ENCODE data around the gene CHCHD4. TPM values are rescaled to one million over a fixed set of nuclear protein-coding genes. Genes with fewer than 3 reads are reported as not detected.
A peak's percentile ranks its signal among the peaks of the same experiment; 100 is the strongest.
"Not testable (repeated sequence)": the region's sequence is repeated elsewhere in the genome, so short reads cannot be mapped to it uniquely, and the experiment has no call there.

The CHCHD4 gene
- total RNA-seq, 2 experiments from 2014 or later: 23.3 TPM

DNA sequence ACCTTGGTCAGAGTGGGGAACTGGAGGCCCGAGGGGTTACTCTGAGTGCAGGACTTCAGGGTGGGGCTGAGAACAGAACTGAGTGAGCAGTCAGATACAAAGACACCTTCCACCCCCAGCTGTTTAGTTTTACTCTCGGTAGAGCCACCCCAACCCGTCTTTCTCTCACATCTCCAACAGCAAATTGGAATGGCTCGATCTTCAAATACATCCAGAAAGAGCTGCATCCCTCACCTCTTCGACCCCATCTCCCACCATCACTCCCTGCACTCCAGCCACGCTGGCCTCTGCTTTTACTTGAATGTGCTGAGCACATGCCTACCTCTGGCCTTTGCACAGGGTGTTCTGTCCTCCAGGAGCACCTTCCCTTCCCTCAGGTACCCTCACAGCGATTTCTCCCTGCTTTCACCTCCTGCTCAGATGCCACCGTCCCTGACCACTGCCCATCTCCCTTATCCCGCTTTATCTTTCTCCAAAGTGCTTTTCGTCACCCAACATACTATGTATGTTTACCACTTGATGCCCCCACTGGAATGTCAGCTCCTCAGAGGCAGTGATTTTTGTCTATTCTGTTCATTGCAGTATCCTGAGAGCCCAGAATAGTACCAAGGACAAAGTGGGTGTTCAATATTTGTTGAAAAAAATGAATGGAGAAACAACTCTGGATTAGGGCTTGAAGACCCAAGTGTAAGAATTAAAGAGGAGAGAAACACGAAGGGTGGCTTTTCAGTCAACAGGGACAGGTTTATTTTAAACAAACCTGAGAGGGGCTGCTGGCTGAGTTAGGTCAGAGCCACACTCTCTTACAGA, 4.4 kb downstream of the CHCHD4 start:
- ATAC-seq: no peak
- H3K9me3 Mint-ChIP-seq (ENCODE audit: low read depth): no peaks in the 10 kb centered on the region
- POLR2A ChIA-PET: no interaction called here
- no peaks in the 10 kb centered on the region for H3K27me3 Mint-ChIP-seq
- CTCF ChIA-PET: no interaction called here
- H3K4me1 Mint-ChIP-seq: peaks cover 35% of the 10 kb centered on the region
- H3K4me3 Mint-ChIP-seq: no peak overlapping the region
- H3K36me3 Mint-ChIP-seq (ENCODE audit: low read depth): peaks cover 42% of the 10 kb centered on the region
- no peak for DNase-seq
- H3K27ac Mint-ChIP-seq: peak overlapping the region; percentile 35
- intact Hi-C loops (cut with DNase I, micrococcal nuclease): loop anchor here in 1 of 2 experiments (5.0 to 10.0 kb wide), 4 partner anchors 468 to 1108 kb away; partner anchors contain the start of genes MRPS25 and NUP210

DNA sequence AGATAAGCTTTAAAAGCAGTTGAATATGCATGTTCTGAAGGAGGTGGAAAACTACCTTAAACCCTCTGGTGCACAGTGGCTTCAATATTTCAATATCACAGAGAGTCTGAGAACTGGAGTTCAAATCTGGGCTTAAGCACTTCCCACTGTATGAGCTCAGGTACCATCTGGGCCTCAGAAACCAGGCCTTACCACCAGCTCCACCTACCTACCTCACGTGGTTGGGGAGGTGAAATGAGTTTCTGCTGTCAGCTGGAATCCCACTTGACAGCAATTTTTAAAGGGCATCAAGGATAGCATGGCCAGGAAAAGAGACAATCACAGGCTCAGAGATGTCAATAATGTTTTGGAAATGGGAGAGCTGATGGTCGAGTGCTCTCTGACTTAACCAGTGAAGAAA, 5.0 kb downstream of the CHCHD4 start:
- intact Hi-C loops (cut with DNase I, micrococcal nuclease): loop anchor here in 1 of 2 experiments (5.0 to 10.0 kb wide), 4 partner anchors 467 to 1107 kb away; partner anchors contain the start of genes MRPS25 and NUP210
- Mint-ChIP-seq H3K27me3 (no peaks in the 10 kb centered on the region), H3K4me1 (peaks cover 35% of the 10 kb centered on the region), H3K36me3 (ENCODE audit: low read depth) (peaks cover 48% of the 10 kb centered on the region), H3K9me3 (ENCODE audit: low read depth) (no peaks in the 10 kb centered on the region), H3K27ac (no peak overlapping the region), H3K4me3 (no peak overlapping the region)
- no peak for ATAC-seq
- CTCF ChIA-PET: interaction anchor here (0.8 kb wide), 1 partner anchor 72 kb away, joined by 3 read pairs; no protein-coding TSS in a partner anchor
- DNase-seq: no peak
- POLR2A ChIA-PET: no interaction called here

DNA sequence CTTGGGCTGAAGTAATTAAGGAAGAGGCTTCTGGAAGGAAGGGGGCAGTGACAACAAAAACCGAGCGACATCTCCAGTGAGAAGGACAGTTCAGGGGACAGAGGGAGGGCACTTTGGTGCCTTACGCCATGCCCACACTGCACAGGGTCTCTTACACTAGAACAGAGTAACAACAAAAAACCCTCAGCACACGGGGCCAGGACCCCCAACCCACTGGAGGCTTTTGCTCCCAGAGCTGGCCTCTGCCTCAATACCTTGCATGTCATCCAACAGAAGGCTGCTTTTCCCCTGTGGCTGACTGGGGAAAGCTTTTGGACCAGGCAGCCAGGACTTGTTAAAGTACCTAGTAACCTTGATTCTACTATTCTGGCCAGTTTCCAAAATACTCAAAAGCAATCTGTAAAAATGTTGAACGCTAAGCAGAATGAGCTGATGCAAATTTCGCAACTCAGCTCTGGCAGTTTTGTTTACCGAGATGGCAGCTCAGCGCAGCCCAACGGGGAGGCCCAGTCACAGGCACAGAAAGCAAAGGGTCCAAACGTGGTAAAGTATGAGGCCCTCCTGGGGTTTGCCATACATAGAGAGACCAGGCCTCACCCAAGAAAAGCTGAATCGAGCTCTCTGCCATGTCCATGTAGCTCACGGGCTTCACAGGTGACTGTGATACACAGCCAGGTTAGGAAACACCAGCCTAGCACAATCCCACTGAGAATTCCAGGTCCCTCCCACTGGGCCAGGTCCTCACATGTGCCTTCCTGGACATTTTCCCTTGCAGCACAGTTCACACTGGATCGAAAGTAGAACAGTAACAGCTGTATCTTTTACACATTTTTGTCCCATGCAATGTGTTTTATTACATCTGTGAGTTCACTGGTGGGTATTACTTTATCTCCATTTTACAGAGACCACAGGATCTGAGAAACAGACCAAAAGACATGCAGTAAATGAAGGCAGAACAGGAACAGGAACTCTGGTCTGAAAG, 6.0 kb downstream of the CHCHD4 start:
- POLR2A ChIA-PET: no interaction called here
- Mint-ChIP-seq H3K27me3 (no peaks in the 10 kb centered on the region), H3K36me3 (ENCODE audit: low read depth) (peaks cover 49% of the 10 kb centered on the region), H3K4me1 (peaks cover 32% of the 10 kb centered on the region), H3K27ac (no peak overlapping the region), H3K4me3 (no peak overlapping the region), H3K9me3 (ENCODE audit: low read depth) (no peaks in the 10 kb centered on the region)
- no peak for DNase-seq
- intact Hi-C loops (cut with DNase I, micrococcal nuclease): no loop called here
- no peak for ATAC-seq
- CTCF ChIA-PET: interaction anchor here (0.8 kb wide), 1 partner anchor 71 kb away, joined by 3 read pairs; no protein-coding TSS in a partner anchor

DNA sequence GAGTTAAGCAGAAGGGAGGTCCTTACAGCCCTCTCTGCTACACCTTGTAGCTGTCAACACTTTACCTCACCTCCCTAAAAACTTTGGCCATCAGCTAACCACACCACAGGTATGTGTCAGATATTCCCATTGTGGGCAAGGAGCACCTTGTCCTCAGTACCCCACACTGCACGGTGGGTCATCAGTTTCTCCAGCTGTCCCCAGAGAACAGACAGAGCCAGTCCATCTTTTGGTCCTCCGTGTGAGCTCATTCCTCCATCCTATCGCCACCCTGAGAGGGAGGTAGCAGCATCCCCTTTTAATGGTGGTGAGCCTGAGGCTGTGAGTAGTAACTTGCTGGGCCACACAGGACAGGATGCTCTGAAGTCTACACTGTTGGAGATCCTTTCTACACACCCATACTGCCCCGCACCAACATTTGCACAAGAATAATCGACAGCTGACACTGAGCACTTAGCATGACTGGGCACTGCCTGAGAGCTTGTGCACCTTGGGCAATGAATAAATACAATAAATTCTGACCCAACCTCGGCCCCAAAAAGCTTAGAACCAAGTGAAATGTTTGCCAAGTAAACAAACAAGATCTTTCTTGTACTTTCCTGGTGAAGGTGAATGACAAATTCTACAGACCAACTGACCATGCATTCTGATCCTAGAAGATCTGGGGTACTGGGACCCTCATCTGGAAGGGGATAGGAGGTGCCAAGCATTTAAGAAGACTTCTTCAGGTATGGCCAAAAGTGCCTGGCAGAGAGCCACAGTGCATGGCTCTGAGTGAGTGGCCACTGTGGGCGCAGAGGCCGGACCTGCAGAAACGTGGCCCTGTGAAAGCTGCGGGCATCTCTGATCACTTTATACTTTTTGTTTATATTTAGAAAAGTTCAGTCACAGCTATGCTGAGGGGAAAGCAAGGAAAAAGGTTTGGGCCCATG, 6.9 kb downstream of the CHCHD4 start:
- no peak for ATAC-seq
- POLR2A ChIA-PET: no interaction called here
- CTCF ChIA-PET: no interaction called here

DNA sequence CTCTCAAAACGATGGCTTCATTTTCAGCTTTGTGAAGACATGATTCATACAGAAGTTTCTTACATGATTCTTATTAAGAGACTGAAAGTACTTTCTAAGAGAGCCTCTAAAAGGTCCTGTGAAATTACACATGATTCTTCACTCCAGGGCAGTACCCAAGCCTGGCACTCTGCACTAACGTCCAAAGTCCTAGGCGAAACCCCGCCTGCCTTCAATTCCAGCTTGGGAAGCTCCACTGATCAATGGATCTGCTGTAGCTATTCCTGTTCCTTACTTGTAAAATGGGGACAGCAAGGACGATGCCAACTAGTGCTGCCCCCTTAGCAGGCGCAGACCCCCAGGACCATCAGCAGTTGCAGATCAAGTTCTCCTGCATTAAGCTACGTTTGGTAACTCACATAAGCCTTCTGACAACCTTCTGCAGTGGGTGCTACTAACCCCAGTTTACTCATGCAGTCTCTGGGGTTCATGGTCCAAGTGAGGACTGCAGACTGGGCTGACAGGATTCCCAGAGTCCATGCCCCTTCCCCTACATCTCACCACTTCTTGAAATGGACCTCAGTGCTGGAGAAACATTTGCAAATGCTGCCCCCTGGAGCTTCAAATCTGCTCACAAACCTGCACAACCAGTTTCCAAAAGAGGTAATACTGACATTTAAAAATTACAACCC, 10.6 kb downstream of the CHCHD4 start:
- intact Hi-C loops (cut with DNase I, micrococcal nuclease): loop anchor here in 1 of 2 experiments (1.0 kb wide), 1 partner anchor 218 kb away; no protein-coding TSS in a partner anchor
- CTCF ChIA-PET: interaction anchor here (1.3 to 2.2 kb wide), 2 partner anchors 10 to 217 kb away, joined by 7 to 8 read pairs; partner anchors contain the start of genes CHCHD4 and TMEM43
- no peak for ATAC-seq

More for the DNA sequence above, 6.9 kb downstream of the CHCHD4 start:
- H3K36me3 Mint-ChIP-seq (ENCODE audit: low read depth): peaks cover 55% of the 10 kb centered on the region
- no peak overlapping the region for H3K27ac Mint-ChIP-seq
- no peaks in the 10 kb centered on the region for H3K9me3 Mint-ChIP-seq (ENCODE audit: low read depth)
- H3K4me1 Mint-ChIP-seq: peaks cover 23% of the 10 kb centered on the region
- no peak overlapping the region for H3K4me3 Mint-ChIP-seq
- intact Hi-C loops (cut with DNase I, micrococcal nuclease): no loop called here
- no peak for DNase-seq
- H3K27me3 Mint-ChIP-seq: no peaks in the 10 kb centered on the region

DNA sequence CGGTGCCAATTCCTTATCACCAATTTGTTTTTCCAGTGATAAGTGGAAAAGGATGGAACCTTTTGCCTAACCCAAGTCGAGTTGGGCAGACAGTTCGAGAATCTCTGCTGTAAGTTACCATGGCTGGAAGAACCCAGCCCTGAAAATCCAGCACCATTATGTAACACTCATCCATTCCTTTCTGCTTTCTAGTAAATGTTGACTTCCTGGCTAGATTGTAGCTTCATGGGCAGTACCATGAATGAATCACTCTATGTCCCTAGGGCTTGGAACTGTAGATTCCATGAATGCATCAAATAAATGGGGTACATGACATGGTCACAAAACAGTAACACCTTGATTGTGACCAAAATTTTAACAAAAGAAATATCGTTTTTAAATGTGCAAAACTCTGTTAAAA, 14.0 kb downstream of the CHCHD4 start:
- ChIA-PET CTCF (interaction anchor here (0.6 to 1.2 kb wide), 2 partner anchors 173 to 215 kb away, joined by 3 to 5 read pairs; no protein-coding TSS in a partner anchor), POLR2A (no interaction called here)
- peaks cover 36% of the 10 kb centered on the region for H3K36me3 Mint-ChIP-seq (ENCODE audit: low read depth)
- no peaks in the 10 kb centered on the region for H3K4me1 Mint-ChIP-seq
- H3K4me3 Mint-ChIP-seq: no peak overlapping the region
- H3K27me3 Mint-ChIP-seq: no peaks in the 10 kb centered on the region
- ATAC-seq (no peak), DNase-seq (no peak)
- no peak overlapping the region for H3K27ac Mint-ChIP-seq
- no peaks in the 10 kb centered on the region for H3K9me3 Mint-ChIP-seq (ENCODE audit: low read depth)
- intact Hi-C loops (cut with DNase I, micrococcal nuclease): no loop called here

More for the DNA sequence above, 10.6 kb downstream of the CHCHD4 start:
- POLR2A ChIA-PET: no interaction called here
- H3K9me3 Mint-ChIP-seq (ENCODE audit: low read depth): no peaks in the 10 kb centered on the region
- H3K4me1 Mint-ChIP-seq: no peaks in the 10 kb centered on the region
- H3K4me3 Mint-ChIP-seq: no peak overlapping the region
- H3K36me3 Mint-ChIP-seq (ENCODE audit: low read depth): peaks cover 43% of the 10 kb centered on the region
- H3K27me3 Mint-ChIP-seq: no peaks in the 10 kb centered on the region
- no peak for DNase-seq
- H3K27ac Mint-ChIP-seq: no peak overlapping the region

DNA sequence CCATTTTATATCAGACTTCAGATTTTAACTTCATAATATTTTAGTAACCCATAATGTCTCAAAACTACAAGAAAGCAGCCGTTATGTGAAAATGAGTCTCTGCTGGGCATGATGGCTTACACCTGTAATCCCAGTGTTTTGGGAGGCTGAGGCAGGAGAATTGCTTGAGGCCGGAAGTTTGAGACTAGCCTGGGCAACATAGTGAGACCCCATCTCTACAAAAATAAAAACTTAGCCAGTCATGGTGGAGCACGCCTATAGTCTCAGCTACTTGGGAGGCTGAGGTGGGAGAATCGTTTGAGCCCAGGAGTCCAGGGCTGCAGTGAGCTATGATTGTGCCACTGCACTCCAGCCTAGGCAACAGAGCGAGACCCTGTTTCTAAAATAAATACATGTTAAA, 14.8 kb downstream of the CHCHD4 start:
- H3K4me1 Mint-ChIP-seq; H3K9me3 Mint-ChIP-seq (ENCODE audit: low read depth); DNase-seq; H3K27me3 Mint-ChIP-seq; H3K27ac Mint-ChIP-seq; intact Hi-C loops (cut with DNase I, micrococcal nuclease); CTCF ChIA-PET; H3K4me3 Mint-ChIP-seq; ATAC-seq; POLR2A ChIA-PET: not testable (repeated sequence)
- H3K36me3 Mint-ChIP-seq (ENCODE audit: low read depth): peaks cover 33% of the 10 kb centered on the region

DNA sequence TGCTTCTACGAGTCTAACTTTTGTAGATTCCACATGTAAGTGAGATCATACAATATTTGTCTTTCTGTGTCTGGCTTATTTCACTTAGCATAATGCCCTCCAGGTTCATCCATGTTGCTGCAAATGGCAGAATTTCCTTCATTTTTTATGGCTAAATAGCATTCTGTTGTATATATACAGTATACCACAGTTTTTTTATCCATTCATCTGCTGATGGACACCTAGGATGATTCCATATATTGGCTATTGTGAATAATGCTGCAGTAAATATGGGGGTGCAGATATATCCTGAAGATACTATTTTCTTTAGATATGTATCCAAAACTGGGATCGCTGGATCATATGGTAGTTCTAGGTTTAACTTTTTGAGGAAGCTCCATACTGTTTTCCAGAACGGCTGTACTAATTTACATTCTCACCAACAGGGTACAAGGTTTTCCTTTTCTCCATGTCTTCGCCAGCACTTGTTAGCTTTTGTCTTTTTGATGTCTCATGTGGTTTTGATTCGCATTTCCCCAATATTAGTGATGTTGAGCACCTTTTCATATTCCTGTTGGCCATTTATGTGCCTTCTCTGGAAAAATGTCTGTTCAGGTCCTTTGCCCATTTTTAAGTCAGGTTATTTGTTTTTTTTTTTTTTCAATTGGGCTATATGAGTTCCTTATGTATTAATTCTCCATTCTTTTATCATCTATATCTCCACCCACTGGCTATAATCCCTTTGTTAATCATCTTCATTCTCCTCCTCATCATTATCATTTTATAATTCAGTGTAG, 26.9 kb downstream of the CHCHD4 start:
- POLR2A ChIA-PET: no interaction called here
- no peak for DNase-seq
- no peaks in the 10 kb centered on the region for H3K36me3 Mint-ChIP-seq (ENCODE audit: low read depth)
- CTCF ChIA-PET: no interaction called here
- H3K27ac Mint-ChIP-seq: no peak overlapping the region
- peaks cover 10% of the 10 kb centered on the region for H3K9me3 Mint-ChIP-seq (ENCODE audit: low read depth)
- intact Hi-C loops (cut with DNase I, micrococcal nuclease): no loop called here
- peaks cover 17% of the 10 kb centered on the region for H3K27me3 Mint-ChIP-seq
- H3K4me3 Mint-ChIP-seq: no peak overlapping the region
- no peak for ATAC-seq
- H3K4me1 Mint-ChIP-seq: no peaks in the 10 kb centered on the region

DNA sequence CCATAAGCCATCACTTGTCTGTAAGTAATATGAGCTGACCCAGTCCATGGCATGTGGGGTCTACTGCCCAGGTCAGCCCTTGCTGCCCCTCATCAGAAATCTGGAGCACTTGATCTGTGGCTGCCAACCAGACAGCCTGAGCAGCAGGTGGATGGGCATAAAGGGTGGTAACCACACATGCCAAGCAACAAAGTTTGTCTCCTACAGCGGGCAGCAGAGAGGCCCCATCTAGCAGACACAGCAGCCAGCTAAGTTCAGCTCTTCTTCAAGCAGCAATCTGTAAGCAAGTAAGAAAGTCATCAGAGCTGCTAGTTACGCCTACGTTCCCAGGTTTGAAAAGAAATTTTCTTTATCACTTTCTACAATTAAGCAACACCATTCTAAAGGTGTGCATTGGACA, 27.9 kb downstream of the CHCHD4 start:
- Mint-ChIP-seq H3K27me3 (peaks cover 17% of the 10 kb centered on the region), H3K4me3 (no peak overlapping the region), H3K9me3 (ENCODE audit: low read depth) (peaks cover 10% of the 10 kb centered on the region), H3K36me3 (ENCODE audit: low read depth) (no peaks in the 10 kb centered on the region), H3K4me1 (no peaks in the 10 kb centered on the region), H3K27ac (no peak overlapping the region)
- intact Hi-C loops (cut with DNase I, micrococcal nuclease): no loop called here
- no peak for ATAC-seq
- DNase-seq: no peak
- CTCF ChIA-PET: interaction anchor here (0.9 kb wide), 1 partner anchor 14 kb away, joined by 3 read pairs; no protein-coding TSS in a partner anchor
- POLR2A ChIA-PET: no interaction called here

DNA sequence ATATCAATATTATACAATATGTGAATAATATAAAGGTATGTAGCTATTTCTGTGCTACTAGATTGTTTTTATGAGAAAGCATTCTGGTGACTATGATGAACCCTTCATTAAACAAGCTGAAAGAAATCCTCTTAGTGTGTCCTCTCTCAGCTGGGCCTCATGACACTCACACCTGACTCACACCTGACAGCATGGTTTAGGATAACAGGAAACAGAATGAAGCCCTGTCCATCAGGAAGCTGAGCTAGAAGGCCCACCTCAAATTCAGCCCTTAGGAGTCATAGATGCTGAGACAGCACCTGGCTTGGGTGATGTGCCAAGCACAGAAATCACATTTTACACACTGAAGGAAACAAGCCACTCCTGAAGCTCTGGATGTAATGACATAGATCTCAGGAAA, 30.8 kb downstream of the CHCHD4 start:
- Mint-ChIP-seq H3K27me3 (peaks cover 19% of the 10 kb centered on the region), H3K36me3 (ENCODE audit: low read depth) (no peaks in the 10 kb centered on the region), H3K4me1 (no peaks in the 10 kb centered on the region), H3K9me3 (ENCODE audit: low read depth) (peaks cover 10% of the 10 kb centered on the region), H3K27ac (no peak overlapping the region), H3K4me3 (no peak overlapping the region)
- no peak for DNase-seq
- POLR2A ChIA-PET: no interaction called here
- no peak for ATAC-seq
- CTCF ChIA-PET: interaction anchor here (0.5 to 1.1 kb wide), 2 partner anchors 10 to 765 kb away, joined by 3 read pairs; no protein-coding TSS in a partner anchor
- intact Hi-C loops (cut with DNase I, micrococcal nuclease): no loop called here
